IMR-90 (cell line): ENCODE results near the gene UPF1. TPM values are rescaled to one million over a fixed set of nuclear protein-coding genes. Genes with fewer than 3 reads are reported as not detected.
A peak's percentile ranks its signal among the peaks of the same experiment; 100 is the strongest.

Experiments used
- ATAC-seq: fragments of 200-7000 bp; cut with Tn5 transposase; 2 replicates; pipeline ENCODE4 v1.9.1; 2020; ENCODE audit warnings: low read depth, mild to moderate bottlenecking, moderate library complexity
- BruUV-seq: library from RNA; stranded (reverse); fragments of 400-500 nt; replicated peaks from 2 replicates; lab custom pipeline; 2021; lab: Mats Ljungman, UMichigan
- CTCF ChIA-PET: fragments of 300-600 bp; formaldehyde crosslinking; extraction: SDS; loops from one replicate; lab custom pipeline; 2021; ENCODE audit warnings: antibody characterized with exemption; lab: Yijun Ruan, JAX
- POLR2A ChIA-PET: fragments of 300-600 bp; sonication (Branson Sonifier 250); formaldehyde crosslinking; loops from one replicate; lab custom pipeline; 2022; ENCODE audit warnings: antibody characterized with exemption; ENCODE audit not compliant: unreplicated experiment; lab: Charles Lee
- DNase-seq: peaks from one replicate; pipeline ENCODE4 v3.0.0; 2013
- H2AFZ ChIP-seq: replicated peaks from 2 replicates; pipeline ENCODE3; 2013; ENCODE audit warnings: low read length, mild to moderate bottlenecking; ENCODE audit not compliant: poor library complexity
- H2AK5ac ChIP-seq: 2 replicates; pipeline ENCODE4 v1.6.1; 2013; ENCODE audit warnings: low read depth, low read length, inconsistent platforms
- H2AK9ac ChIP-seq: replicated peaks from 2 replicates; pipeline ENCODE3; 2013; ENCODE audit warnings: mild to moderate bottlenecking, low read depth, low read length, moderate library complexity; ENCODE audit not compliant: poor library complexity
- H2BK120ac ChIP-seq: 2 replicates; pipeline ENCODE4 v1.6.1; 2013; ENCODE audit warnings: low read depth, low read length, inconsistent platforms
- H2BK15ac ChIP-seq: 3 replicates; pipeline ENCODE4 v1.6.1; 2013; ENCODE audit warnings: low read depth, low read length, inconsistent platforms
- H2BK20ac ChIP-seq: 2 replicates; pipeline ENCODE4 v1.6.1; 2013; ENCODE audit warnings: low read depth, mild to moderate bottlenecking, inconsistent platforms, low read length, moderate library complexity
- H2BK5ac ChIP-seq: 2 replicates; pipeline ENCODE4 v1.6.1; 2013; ENCODE audit warnings: mild to moderate bottlenecking, low read depth, low read length, inconsistent platforms; ENCODE audit not compliant: poor library complexity, severe bottlenecking
- H3K14ac ChIP-seq: replicated peaks from 2 replicates; pipeline ENCODE4 v1.6.1; 2013; ENCODE audit warnings: low read depth, low read length, inconsistent platforms
- H3K18ac ChIP-seq: 2 replicates; pipeline ENCODE4 v1.6.1; 2013; ENCODE audit warnings: low read depth, low read length, control low read depth
- H3K23ac ChIP-seq: 2 replicates; pipeline ENCODE4 v1.6.1; 2013; ENCODE audit warnings: low read depth, low read length, inconsistent platforms
- H3K27ac ChIP-seq: 2 replicates; pipeline ENCODE4 v1.5.1; 2013; ENCODE audit warnings: mild to moderate bottlenecking, control low read depth, low read length; ENCODE audit not compliant: insufficient read depth
- H3K27me3 ChIP-seq: 2 replicates; pipeline ENCODE4 v1.6.1; 2013; ENCODE audit warnings: low read length; ENCODE audit not compliant: control insufficient read depth, insufficient read depth
- H3K36me3 ChIP-seq: 2 replicates; pipeline ENCODE4 v1.6.1; 2013; ENCODE audit warnings: low read length, mixed read lengths; ENCODE audit not compliant: control insufficient read depth, insufficient read depth
- H3K4ac ChIP-seq: 2 replicates; pipeline ENCODE4 v1.6.1; 2013; ENCODE audit warnings: low read depth, low read length, inconsistent platforms
- H3K4me1 ChIP-seq: 2 replicates; pipeline ENCODE4 v1.6.1; 2013; ENCODE audit warnings: low read length, mixed read lengths; ENCODE audit not compliant: control insufficient read depth, insufficient read depth
- H3K4me2 ChIP-seq: 2 replicates; pipeline ENCODE4 v1.6.1; 2013; ENCODE audit warnings: low read depth, mild to moderate bottlenecking, control low read depth, low read length, moderate library complexity
- H3K4me3 ChIP-seq: 2 replicates; pipeline ENCODE4 v1.5.1; 2013; ENCODE audit warnings: low read depth, mild to moderate bottlenecking, control low read depth, low read length, moderate library complexity; ENCODE audit not compliant: insufficient read depth
- H3K56ac ChIP-seq: 2 replicates; pipeline ENCODE4 v1.6.1; 2013; ENCODE audit warnings: low read length, inconsistent platforms; ENCODE audit not compliant: insufficient read depth; ENCODE audit errors: extremely low read depth
- H3K79me1 ChIP-seq, 2 experiments: 2 replicates each; pipeline ENCODE4 v1.6.1; 2013; ENCODE audit warnings: low read length in 2 of 2, inconsistent platforms in 1 of 2, low read depth in 1 of 2
- H3K9ac ChIP-seq: 2 replicates; pipeline ENCODE4 v1.6.1; 2013; ENCODE audit warnings: low read depth, low read length, control low read depth
- H3K9me1 ChIP-seq: 2 replicates; pipeline ENCODE4 v1.6.1; 2013; ENCODE audit warnings: low read length, inconsistent platforms; ENCODE audit not compliant: insufficient read depth
- H3K9me3 ChIP-seq: 2 replicates; pipeline ENCODE4 v1.6.1; 2013; ENCODE audit warnings: low read length; ENCODE audit not compliant: control insufficient read depth, insufficient read depth
- H4K20me1 ChIP-seq: 2 replicates; pipeline ENCODE4 v1.6.1; 2013; ENCODE audit warnings: low read length, inconsistent platforms; ENCODE audit not compliant: insufficient read depth
- H4K5ac ChIP-seq: 2 replicates; pipeline ENCODE4 v1.6.1; 2013; ENCODE audit warnings: mild to moderate bottlenecking, low read depth, low read length, control low read depth
- H4K8ac ChIP-seq, 2 experiments: 2 replicates each; pipeline ENCODE4 v1.6.1; 2013; ENCODE audit warnings: low read depth in 2 of 2, low read length in 2 of 2, control low read depth in 1 of 2, inconsistent platforms in 1 of 2
- H4K91ac ChIP-seq: 2 replicates; pipeline ENCODE4 v1.6.1; 2013; ENCODE audit warnings: low read depth, low read length, inconsistent platforms; ENCODE audit not compliant: insufficient read depth
- CEBPB ChIP-seq: IDR thresholded peaks from 2 replicates; pipeline ENCODE4 v1.6.1; 2012; ENCODE audit warnings: low read depth, low read length, improper control_type of control experiment
- CHD1 ChIP-seq: IDR thresholded peaks from 2 replicates; pipeline ENCODE4 v1.6.1; 2012; ENCODE audit warnings: low read depth, low read length, improper control_type of control experiment
- FOS ChIP-seq: fragments of 150-350 bp; IDR thresholded peaks from 2 replicates; pipeline ENCODE4 v1.6.1; 2016; ENCODE audit warnings: low read depth, low read length
- MAFK ChIP-seq: IDR thresholded peaks from 2 replicates; pipeline ENCODE4 v1.6.1; 2012; ENCODE audit warnings: low read depth, low read length, improper control_type of control experiment
- MAZ ChIP-seq: IDR thresholded peaks from 2 replicates; pipeline ENCODE4 v1.6.1; 2012; ENCODE audit warnings: low read depth, mild to moderate bottlenecking, low read length, improper control_type of control experiment, moderate library complexity, borderline replicate concordance
- NFE2L2 ChIP-seq: fragments of 150-350 bp; IDR thresholded peaks from 2 replicates; pipeline ENCODE4 v1.6.1; 2016; ENCODE audit warnings: low read depth, mild to moderate bottlenecking, low read length
- POLR2A ChIP-seq: IDR thresholded peaks from 2 replicates; pipeline ENCODE4 v1.6.1; 2012; ENCODE audit warnings: mild to moderate bottlenecking, low read depth, low read length
- RAD21 ChIP-seq: IDR thresholded peaks from 2 replicates; pipeline ENCODE4 v1.6.1; 2012; ENCODE audit warnings: low read length, improper control_type of control experiment
- RCOR1 ChIP-seq: IDR thresholded peaks from 2 replicates; pipeline ENCODE4 v1.6.1; 2012; ENCODE audit warnings: mild to moderate bottlenecking, low read length, improper control_type of control experiment; ENCODE audit not compliant: insufficient replicate concordance
- SMC3 ChIP-seq: fragments of 150-350 bp; IDR thresholded peaks from 2 replicates; pipeline ENCODE4 v1.6.1; 2016; ENCODE audit warnings: low read depth, mild to moderate bottlenecking, antibody characterized with exemption, low read length, moderate library complexity
- dilution Hi-C: fragments of 300-500 bp; cut with HindIII; formaldehyde crosslinking; loops from one replicate; pipeline ENCODE4 v1.14.3; 2018; ENCODE audit warnings: low sequenced_read_pairs; ENCODE audit not compliant: unreplicated experiment
- in situ Hi-C: fragments of 300-500 bp; cut with MboI; formaldehyde crosslinking; loops from 3 replicates; pipeline ENCODE4 v1.14.3; 2019; ENCODE audit warnings: low sequenced_read_pairs, inconsistent platforms, mixed read lengths
- intact Hi-C: fragments of 100-400 bp; cut with micrococcal nuclease; formaldehyde crosslinking; loops from 2 replicates; pipeline ENCODE4 v1.10.0; 2022
- polyA plus RNA-seq, 3 experiments: library from polyadenylated mRNA; depleted of rRNA; stranded (reverse); fragments of >200 nt; gene quantifications; 2 replicates each; pipeline ENCODE4 v1.2.3, GENCODE V29; 2012; ENCODE audit warnings: low replicate concordance in 1 of 3
- total RNA-seq: library from RNA; depleted of rRNA; stranded (reverse); fragments of >200 nt; gene quantifications from 2 replicates; pipeline ENCODE4 v1.2.3, GENCODE V29; 2012
- TF ChIP-seq, protein P1 (sequence below): conservative IDR thresholded peaks from 2 replicates; pipeline ENCODE4 v1.5.1; 2012; ENCODE audit warnings: mild to moderate bottlenecking, low read depth, low read length, improper control_type of control experiment

UPF1 gene
- total and polyA plus RNA-seq, 2 of the 4 experiments (the other 2 are of a cell fraction): 31.2 to 50.3 TPM

DNA sequence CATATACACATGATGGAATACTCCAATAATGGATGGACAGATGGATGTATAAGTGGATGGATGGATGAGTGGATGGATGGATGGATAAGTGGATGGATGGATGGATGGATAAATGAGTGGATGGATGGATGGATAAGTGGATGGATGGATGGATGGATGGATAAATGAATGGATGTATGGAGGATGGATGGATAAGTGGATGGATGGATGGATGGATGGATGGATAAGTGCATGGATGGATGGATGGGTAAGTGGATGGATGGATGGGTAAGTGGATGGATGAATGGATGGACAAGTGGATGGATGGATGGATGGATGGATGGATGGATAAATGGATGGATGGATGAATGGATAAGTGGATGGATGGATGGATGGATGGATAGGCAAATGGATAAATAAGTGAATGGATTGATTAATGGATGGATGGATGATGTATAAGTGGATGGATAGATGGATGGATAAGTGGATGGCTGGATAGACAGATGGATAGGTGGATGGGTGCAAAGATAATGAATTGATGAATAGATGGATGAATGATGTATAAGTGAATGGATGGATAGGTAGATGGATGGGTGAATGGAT is 32.3 kb upstream of the UPF1 start:
- Histone ChIP-seq H2AK5ac (no peak overlapping the region), H3K27ac (no peak overlapping the region), H3K23ac (no peak overlapping the region), H3K56ac (no peak overlapping the region), H3K36me3 (no peaks in the 10 kb centered on the region), H3K4ac (no peak overlapping the region), H2BK15ac (no peak overlapping the region), H4K8ac (no peak overlapping the region), H3K79me1 (no peaks in the 10 kb centered on the region), H3K9me3 (peaks cover 9% of the 10 kb centered on the region; the same call in 1 of the 2 replicates), H3K9me1 (no peaks in the 10 kb centered on the region), H3K4me2 (no peak overlapping the region), H3K14ac (no peak overlapping the region), H2BK120ac (no peak overlapping the region), H4K91ac (no peak overlapping the region), H4K20me1 (no peaks in the 10 kb centered on the region; the same call in 1 of the 2 replicates), H3K18ac (no peak overlapping the region), H3K27me3 (peaks cover 46% of the 10 kb centered on the region), H2BK5ac (peak overlapping the region; percentile 65), H3K9ac (no peak overlapping the region), H4K5ac (no peak overlapping the region), H2BK20ac (no peak overlapping the region), H3K4me3 (no peak overlapping the region), H2AK9ac (no peak overlapping the region), H2AFZ (no peak overlapping the region), H3K4me1 (no peaks in the 10 kb centered on the region)
- no peak for TF ChIP-seq RAD21
- TF ChIP-seq, protein P1, sequence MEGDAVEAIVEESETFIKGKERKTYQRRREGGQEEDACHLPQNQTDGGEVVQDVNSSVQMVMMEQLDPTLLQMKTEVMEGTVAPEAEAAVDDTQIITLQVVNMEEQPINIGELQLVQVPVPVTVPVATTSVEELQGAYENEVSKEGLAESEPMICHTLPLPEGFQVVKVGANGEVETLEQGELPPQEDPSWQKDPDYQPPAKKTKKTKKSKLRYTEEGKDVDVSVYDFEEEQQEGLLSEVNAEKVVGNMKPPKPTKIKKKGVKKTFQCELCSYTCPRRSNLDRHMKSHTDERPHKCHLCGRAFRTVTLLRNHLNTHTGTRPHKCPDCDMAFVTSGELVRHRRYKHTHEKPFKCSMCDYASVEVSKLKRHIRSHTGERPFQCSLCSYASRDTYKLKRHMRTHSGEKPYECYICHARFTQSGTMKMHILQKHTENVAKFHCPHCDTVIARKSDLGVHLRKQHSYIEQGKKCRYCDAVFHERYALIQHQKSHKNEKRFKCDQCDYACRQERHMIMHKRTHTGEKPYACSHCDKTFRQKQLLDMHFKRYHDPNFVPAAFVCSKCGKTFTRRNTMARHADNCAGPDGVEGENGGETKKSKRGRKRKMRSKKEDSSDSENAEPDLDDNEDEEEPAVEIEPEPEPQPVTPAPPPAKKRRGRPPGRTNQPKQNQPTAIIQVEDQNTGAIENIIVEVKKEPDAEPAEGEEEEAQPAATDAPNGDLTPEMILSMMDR: no peak
- no peak for TF ChIP-seq POLR2A
- no peak for TF ChIP-seq RCOR1
- no peak for TF ChIP-seq MAFK
- TF ChIP-seq CHD1: no peak
- TF ChIP-seq MAZ: no peak
- TF ChIP-seq NFE2L2: no peak
- TF ChIP-seq SMC3: no peak
- TF ChIP-seq FOS: no peak
- no peak for TF ChIP-seq CEBPB
- no peak for ATAC-seq
- POLR2A ChIA-PET: no interaction called here
- intact Hi-C loops (no loop called here), dilution Hi-C loops (no loop called here), in situ Hi-C loops (no loop called here)
- no TSS peak for BruUV-seq
- CTCF ChIA-PET: no interaction called here
- DNase-seq: no peak
